SK-N-MC (cell line): ENCODE data around the gene PTPRN2.

ENCODE experiments used
- DNase-seq: peaks from one replicate; pipeline ENCODE4 v3.0.0-alpha.2; 2011; ENCODE audit warnings: low read depth, low spot score
- H3K27ac ChIP-seq: fragments of 200-600 bp; sonication (generic); 2 replicates; pipeline ENCODE4 v1.5.1; 2016; ENCODE audit warnings: mixed run types
- H3K36me3 ChIP-seq: fragments of 200-600 bp; sonication (generic); 2 replicates; pipeline ENCODE4 v1.6.1; 2017; ENCODE audit warnings: antibody characterized with exemption, low read length, mixed read lengths; ENCODE audit not compliant: insufficient read depth
- H3K4me3 ChIP-seq: fragments of 200-600 bp; sonication (generic); 2 replicates; pipeline ENCODE4 v1.5.1; 2016
- H3K9ac ChIP-seq: fragments of 200-600 bp; sonication (generic); 2 replicates; pipeline ENCODE4 v1.8.0; 2017; ENCODE audit warnings: mixed run types, mixed read lengths; ENCODE audit not compliant: insufficient read length
- H3K9me3 ChIP-seq: fragments of 200-600 bp; sonication (generic); 2 replicates; pipeline ENCODE4 v1.6.1; 2017; ENCODE audit warnings: low read depth, mild to moderate bottlenecking, antibody characterized with exemption, low read length, moderate library complexity, mixed read lengths
- EZH2 ChIP-seq: fragments of 200-600 bp; sonication (generic); IDR thresholded peaks from one replicate; pipeline ENCODE4 v1.6.1; 2017; ENCODE audit warnings: antibody characterized with exemption
- FOXP2 ChIP-seq: optimal IDR thresholded peaks from 2 replicates; pipeline ENCODE3; 2011; ENCODE audit warnings: mild to moderate bottlenecking, moderate library complexity; ENCODE audit not compliant: insufficient read depth; ENCODE audit errors: extremely low read length, control extremely low read depth
- POLR2AphosphoS5 ChIP-seq: IDR thresholded peaks from 2 replicates; pipeline ENCODE4 v1.6.1; 2012; ENCODE audit warnings: mild to moderate bottlenecking, low read depth, low read length, borderline replicate concordance

Gene PTPRN2

GRCh38 chr7:157678501-157678900 is 909.1 kb downstream of the PTPRN2 start:
- Histone ChIP-seq H3K27ac (no peak overlapping the region), H3K9ac (no peak overlapping the region), H3K4me3 (no peak overlapping the region), H3K9me3 (no peaks in the 10 kb centered on the region), H3K36me3 (no peaks in the 10 kb centered on the region)
- no peak for DNase-seq
- no peak for TF ChIP-seq POLR2AphosphoS5

- TF ChIP-seq EZH2 (no peak), POLR2AphosphoS5 (no peak), FOXP2 (no peak)
- H3K4me3 ChIP-seq = no peak overlapping the region
- H3K27ac ChIP-seq = no peak overlapping the region
- no peak for DNase-seq
- no peaks in the 10 kb centered on the region for H3K9me3 ChIP-seq
- H3K36me3 ChIP-seq = no peaks in the 10 kb centered on the region
- no peak overlapping the region for H3K9ac ChIP-seq
Observed at GRCh38 chr7:157676456-157677255, 911.0 kb downstream of the PTPRN2 start.

GRCh38 chr7:157676001-157676400 is 911.6 kb downstream of the PTPRN2 start:
- Histone ChIP-seq H3K9me3 (no peaks in the 10 kb centered on the region), H3K36me3 (no peaks in the 10 kb centered on the region), H3K4me3 (no peak overlapping the region), H3K27ac (no peak overlapping the region), H3K9ac (no peak overlapping the region)
- no peak for DNase-seq
- TF ChIP-seq FOXP2 (no peak), POLR2AphosphoS5 (no peak), EZH2 (no peak)

- Histone ChIP-seq H3K27ac (no peak overlapping the region), H3K9ac (no peak overlapping the region), H3K36me3 (no peaks in the 10 kb centered on the region), H3K4me3 (no peak overlapping the region), H3K9me3 (no peaks in the 10 kb centered on the region)
- no peak for DNase-seq
- TF ChIP-seq EZH2 = peak; percentile 68
- no peak for TF ChIP-seq FOXP2
Observed at GRCh38 chr7:157675427-157675927, 912.1 kb downstream of the PTPRN2 start.

GRCh38 chr7:157674715-157675426 is 912.8 kb downstream of the PTPRN2 start:
- no peak overlapping the region for H3K9ac ChIP-seq
- no peaks in the 10 kb centered on the region for H3K9me3 ChIP-seq
- H3K4me3 ChIP-seq = no peak overlapping the region
- TF ChIP-seq POLR2AphosphoS5 = no peak
- TF ChIP-seq FOXP2 = no peak
- TF ChIP-seq EZH2 = no peak
- no peak for DNase-seq
- H3K27ac ChIP-seq = no peak overlapping the region
- H3K36me3 ChIP-seq = no peaks in the 10 kb centered on the region

GRCh38 chr7:157674027-157674714 is 913.5 kb downstream of the PTPRN2 start:
- no peak overlapping the region for H3K4me3 ChIP-seq
- H3K27ac ChIP-seq = no peak overlapping the region
- H3K9ac ChIP-seq = no peak overlapping the region
- no peak for DNase-seq
- H3K9me3 ChIP-seq = no peaks in the 10 kb centered on the region
- TF ChIP-seq POLR2AphosphoS5 = no peak
- TF ChIP-seq EZH2 = no peak
- TF ChIP-seq FOXP2 = no peak
- H3K36me3 ChIP-seq = no peaks in the 10 kb centered on the region

GRCh38 chr7:157673573-157673972 is 914.0 kb downstream of the PTPRN2 start:
- no peak overlapping the region for H3K9ac ChIP-seq
- TF ChIP-seq FOXP2 = no peak
- no peak for TF ChIP-seq POLR2AphosphoS5
- TF ChIP-seq EZH2 = no peak
- no peaks in the 10 kb centered on the region for H3K9me3 ChIP-seq
- H3K4me3 ChIP-seq = no peak overlapping the region
- no peaks in the 10 kb centered on the region for H3K36me3 ChIP-seq
- H3K27ac ChIP-seq = no peak overlapping the region
- DNase-seq = no peak

GRCh38 chr7:157671358-157672255 is 916.0 kb downstream of the PTPRN2 start:
- Histone ChIP-seq H3K9me3 (no peaks in the 10 kb centered on the region), H3K27ac (no peak overlapping the region), H3K36me3 (no peaks in the 10 kb centered on the region), H3K9ac (no peak overlapping the region), H3K4me3 (no peak overlapping the region)
- DNase-seq = no peak
- TF ChIP-seq FOXP2 (no peak), POLR2AphosphoS5 (no peak), EZH2 (no peak)
